ENCODE data around the gene USF1. TPM values are rescaled to one million over a fixed set of nuclear protein-coding genes. Genes with fewer than 3 reads are reported as not detected.

The USF1 gene, protein sequence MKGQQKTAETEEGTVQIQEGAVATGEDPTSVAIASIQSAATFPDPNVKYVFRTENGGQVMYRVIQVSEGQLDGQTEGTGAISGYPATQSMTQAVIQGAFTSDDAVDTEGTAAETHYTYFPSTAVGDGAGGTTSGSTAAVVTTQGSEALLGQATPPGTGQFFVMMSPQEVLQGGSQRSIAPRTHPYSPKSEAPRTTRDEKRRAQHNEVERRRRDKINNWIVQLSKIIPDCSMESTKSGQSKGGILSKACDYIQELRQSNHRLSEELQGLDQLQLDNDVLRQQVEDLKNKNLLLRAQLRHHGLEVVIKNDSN
- 72.8 and 82.5 TPM in 2 replicates for total RNA-seq

DNA sequence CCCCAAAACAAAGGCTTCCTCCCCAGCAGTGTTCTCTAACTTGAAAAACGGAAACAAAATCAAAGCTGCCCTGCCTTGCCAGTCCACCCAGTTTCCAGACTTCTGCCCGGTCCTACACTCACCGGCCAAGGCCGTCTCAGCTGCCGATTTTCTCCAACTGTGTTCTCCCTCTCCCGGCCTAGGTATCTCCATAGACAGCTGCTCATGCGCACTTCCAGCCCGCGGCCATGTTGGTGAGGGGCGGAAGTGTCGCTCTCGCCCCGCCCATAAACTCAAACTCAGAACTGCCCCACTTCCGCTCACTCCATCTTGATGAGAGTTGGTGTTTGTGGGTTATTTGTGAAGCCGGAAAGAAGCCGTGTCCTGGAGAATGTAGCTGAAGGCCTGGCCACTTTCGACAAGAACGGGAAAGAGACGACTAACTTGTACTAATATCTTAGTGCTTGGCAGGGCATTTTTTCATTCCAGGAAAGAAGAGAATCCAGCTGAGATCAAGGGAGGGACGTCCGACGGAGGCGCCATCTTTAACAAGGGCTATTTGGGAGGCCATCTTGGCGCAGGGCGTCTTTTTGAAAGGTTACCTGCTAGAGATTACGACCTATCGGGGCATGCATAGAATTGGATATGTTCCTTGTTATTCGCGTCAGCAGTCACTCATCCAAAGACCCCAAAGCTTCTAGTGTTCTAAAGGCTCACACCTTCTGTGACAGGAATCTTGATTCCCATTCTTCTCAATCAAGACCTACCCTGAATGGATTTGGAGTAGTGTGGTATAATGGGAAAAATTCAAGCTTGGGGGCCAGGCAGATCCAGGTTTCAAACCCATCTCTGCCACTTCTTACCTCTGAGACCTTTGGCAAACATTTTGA is at the start of gene USF1:
TSS of gene USF1 (minus strand) at position 242 of the 869 bp plus-strand sequence. CDS start 2,702 bp downstream, outside the sequence.

DNA sequence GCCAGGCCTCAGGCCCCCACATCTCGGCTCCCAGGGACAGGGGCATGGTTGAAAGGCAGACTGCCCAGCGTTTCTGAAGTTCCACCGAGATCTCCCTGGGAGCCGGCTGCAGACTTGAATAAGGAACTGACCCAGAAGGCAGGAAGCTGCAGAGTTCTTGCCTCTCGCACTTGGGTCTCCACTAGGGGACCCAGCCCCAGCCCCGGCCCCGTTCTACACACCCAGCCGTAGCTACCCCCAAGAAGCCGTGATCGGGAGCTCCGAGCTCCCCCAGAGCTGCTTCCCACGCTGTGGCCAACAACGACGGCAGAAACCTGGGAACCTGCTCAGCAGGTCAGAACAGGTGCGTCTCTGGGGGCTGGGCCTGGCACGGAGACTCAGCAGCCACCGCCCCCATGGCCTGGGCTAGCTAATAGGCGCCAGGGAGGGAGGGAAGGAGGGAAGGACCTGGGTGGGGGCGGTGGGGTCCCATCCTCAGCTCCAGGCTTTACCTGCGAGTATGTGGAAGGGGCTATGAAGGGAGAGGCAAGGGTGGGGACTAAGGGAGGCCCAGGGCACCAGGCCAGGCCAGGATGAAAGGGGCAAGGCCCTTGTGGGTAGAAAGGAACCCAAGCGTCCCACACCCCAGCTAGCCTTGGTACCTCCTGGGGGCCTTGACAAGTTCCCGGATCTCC is 43.6 kb upstream of the USF1 start, which contains the start of gene NECTIN4:
TSS of gene NECTIN4 (minus strand) at position 308 of the 674 bp plus-strand sequence. CDS start at position 46, 262 bp downstream.

DNA sequence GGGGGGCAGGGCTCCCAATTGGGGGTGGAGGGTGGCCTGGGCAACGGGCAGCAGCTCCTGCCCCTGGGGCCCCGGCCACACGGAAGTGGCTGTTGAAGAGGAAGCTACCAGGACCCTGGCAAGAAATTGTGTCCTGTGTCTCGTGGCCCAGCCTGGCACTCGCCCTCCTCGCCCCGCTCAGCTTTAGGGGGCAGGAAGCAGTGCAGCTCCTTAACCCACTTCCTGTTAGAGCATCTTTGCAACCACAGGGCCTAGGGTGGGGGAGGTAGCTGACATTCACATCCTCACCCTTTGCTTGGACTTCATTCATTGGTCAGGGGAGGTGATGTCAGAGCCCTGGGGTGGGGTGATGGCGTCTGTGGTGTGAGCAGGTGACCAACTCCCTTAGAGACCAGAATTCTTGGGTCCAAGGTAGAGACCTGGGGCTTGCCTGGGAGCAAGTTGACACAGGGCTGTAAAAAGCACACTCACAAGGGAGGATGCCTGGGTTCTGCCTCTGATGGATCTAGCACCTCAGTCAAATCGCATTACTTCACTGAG is 24.0 kb upstream of the USF1 start, which contains the start of gene ARHGAP30:
TSS of gene ARHGAP30 (minus strand) at position 161 of the 540 bp plus-strand sequence. CDS start 267 bp downstream, outside the sequence.

DNA sequence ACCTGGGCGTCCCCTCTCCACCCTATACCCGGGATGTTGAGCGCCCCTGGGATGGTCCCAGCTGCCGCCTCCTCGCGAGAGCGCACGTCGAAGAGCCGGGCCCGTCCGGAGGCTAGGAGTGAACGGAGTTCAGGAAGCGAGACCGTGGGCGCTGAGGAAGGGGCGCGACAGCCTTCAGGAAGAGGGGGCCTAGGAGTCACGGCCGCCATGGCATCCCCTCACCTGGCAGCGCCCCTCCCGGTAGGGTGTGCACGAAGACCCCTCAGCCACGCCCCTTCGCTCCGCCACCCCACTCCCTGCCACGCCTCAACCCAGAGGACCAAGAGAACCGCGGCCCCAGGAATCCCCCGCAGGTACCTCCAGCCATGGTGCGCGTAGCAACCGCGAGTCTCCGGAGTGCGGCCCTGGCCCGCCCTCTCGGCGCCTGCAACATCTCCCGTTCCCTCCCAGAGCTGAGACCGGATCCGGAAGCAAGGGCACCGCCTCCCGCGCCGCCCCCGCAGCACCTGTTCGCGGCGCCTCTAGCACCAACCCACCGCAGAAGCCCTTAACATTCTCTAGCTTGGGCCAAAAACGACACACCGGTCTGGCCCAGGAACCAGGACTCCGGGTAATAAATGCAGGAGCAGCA is 7.1 kb downstream of the USF1 start, which contains the start of gene TSTD1:
TSS of gene TSTD1 (minus strand) at position 442 of the 631 bp plus-strand sequence. CDS start at position 367, 75 bp downstream.

DNA sequence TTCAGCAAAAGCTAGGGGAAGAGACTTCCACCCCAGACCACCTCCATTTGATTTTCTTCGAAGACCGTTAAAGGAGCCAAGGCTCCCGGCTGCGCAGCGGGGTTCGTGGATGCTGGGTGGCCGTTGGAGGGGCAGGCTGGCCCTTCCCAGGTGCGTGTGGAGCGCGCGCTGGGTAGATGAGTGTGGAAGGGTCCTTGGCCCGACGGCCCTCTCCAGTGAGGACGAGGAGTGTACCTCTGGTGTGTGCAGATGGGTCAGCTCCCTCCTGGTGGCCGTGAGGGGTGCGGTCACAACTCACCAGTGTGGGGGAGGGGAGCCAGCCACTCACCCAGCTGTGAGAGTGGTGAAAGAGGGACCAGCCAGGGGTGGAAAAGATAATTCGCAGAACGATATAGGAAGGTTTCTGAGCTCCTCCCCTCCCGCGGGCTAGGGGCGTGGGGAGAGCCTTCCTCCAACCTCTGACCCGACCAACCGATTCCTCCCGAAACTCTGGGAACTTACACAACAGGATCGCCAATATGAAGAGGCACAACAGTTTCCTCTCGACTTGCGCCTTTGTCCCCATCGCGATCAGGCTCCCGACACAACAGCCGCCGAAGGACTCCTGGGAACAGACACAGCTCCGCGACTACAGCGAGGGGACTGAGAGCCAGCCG is 25.1 kb downstream of the USF1 start, which contains the start of gene F11R:
TSS of gene F11R (minus strand) at position 644 of the 656 bp plus-strand sequence. CDS start at position 565, 79 bp downstream.

Small RNAs within 50 kb of the gene (small RNA-seq; reads per million reads assigned to genes)
- gene AL591806.2, result not detected

Other genes starting within 250 kb of the USF1 start
- gene LY9, start 249.8 kb downstream of the USF1 start, total RNA-seq, result not detected in 2 replicates
- not detected in 2 replicates for gene CD244, start 183.1 kb downstream of the USF1 start, total RNA-seq
- gene ITLN1, start 160.8 kb downstream of the USF1 start, total RNA-seq, result not detected in 2 replicates
- not detected in 2 replicates for gene ITLN2, start 91.2 kb downstream of the USF1 start, total RNA-seq
- gene F11R, start 24.8 kb downstream of the USF1 start, total RNA-seq, result 144 and 239 TPM in 2 replicates
- 2.4 and 3.6 TPM in 2 replicates for gene TSTD1, start 7.0 kb downstream of the USF1 start, total RNA-seq
- not detected in 2 replicates for gene ARHGAP30, start 23.9 kb upstream of the USF1 start, total RNA-seq
- under 0.01 and 0.65 TPM in 2 replicates for gene NECTIN4, start 43.6 kb upstream of the USF1 start, total RNA-seq
- 0.86 and 1.3 TPM in 2 replicates for gene KLHDC9, start 52.4 kb upstream of the USF1 start, total RNA-seq
- gene PFDN2, start 72.1 kb upstream of the USF1 start, total RNA-seq, result 34.3 and 40.9 TPM in 2 replicates
- 11.8 and 13.9 TPM in 2 replicates for gene NIT1, start 72.1 kb upstream of the USF1 start, total RNA-seq
- 43.8 and 45.7 TPM in 2 replicates for gene DEDD, start 86.7 kb upstream of the USF1 start, total RNA-seq
- 105 and 120 TPM in 2 replicates for gene UFC1, start 108.0 kb upstream of the USF1 start, total RNA-seq
- gene USP21, start 113.5 kb upstream of the USF1 start, total RNA-seq, result 5.9 and 6.2 TPM in 2 replicates
- 15.6 and 15.7 TPM in 2 replicates for gene PPOX, start 120.4 kb upstream of the USF1 start, total RNA-seq
- gene B4GALT3, start 131.5 kb upstream of the USF1 start, total RNA-seq, result 37.6 and 39.5 TPM in 2 replicates
- 14.0 and 44.2 TPM in 2 replicates for gene ADAMTS4, start 153.1 kb upstream of the USF1 start, total RNA-seq
- gene NDUFS2, start 156.4 kb upstream of the USF1 start, total RNA-seq, result 98.6 and 115 TPM in 2 replicates
- gene FCER1G, start 169.3 kb upstream of the USF1 start, total RNA-seq, result not detected in 2 replicates
- gene APOA2, start 177.7 kb upstream of the USF1 start, total RNA-seq, result not detected in 2 replicates
- gene TOMM40L, start 180.1 kb upstream of the USF1 start, total RNA-seq, result 16.0 and 18.2 TPM in 2 replicates
- gene NR1I3, start 192.2 kb upstream of the USF1 start, total RNA-seq, result not detected in 2 replicates
- gene PCP4L1, start 212.8 kb upstream of the USF1 start, total RNA-seq, result not detected in 2 replicates

All from vein endothelial cell (primary cell).